GM12864 (cell line): ENCODE results near the gene DISP3.

ENCODE experiments used
- DNase-seq: peaks from one replicate; pipeline ENCODE4 v3.0.0-alpha.2; 2011; ENCODE audit warnings: low read depth
- H3K4me3 ChIP-seq: 2 replicates; pipeline ENCODE4 v1.5.1; 2011; ENCODE audit warnings: mild to moderate bottlenecking, low read depth, low read length, control low read depth
- CTCF ChIP-seq: IDR thresholded peaks from 2 replicates; pipeline ENCODE4 v1.5.1; 2011; ENCODE audit warnings: low read depth, mild to moderate bottlenecking, moderate library complexity, low read length, control low read depth, inconsistent platforms; ENCODE audit errors: missing control alignments

DISP3 gene

GRCh38 chr1:11438996-11439395 is 40.0 kb upstream of the DISP3 start:
- no peak overlapping the region for H3K4me3 ChIP-seq
- TF ChIP-seq CTCF: no peak
- no peak for DNase-seq

- no peak overlapping the region for H3K4me3 ChIP-seq
- no peak for DNase-seq
- TF ChIP-seq CTCF: no peak
Measured at GRCh38 chr1:11441211-11441952, 37.6 kb upstream of the DISP3 start.

- no peak for TF ChIP-seq CTCF
- H3K4me3 ChIP-seq: no peak overlapping the region
Measured at GRCh38 chr1:11443043-11443442, 35.9 kb upstream of the DISP3 start.

GRCh38 chr1:11443961-11444658 is 34.8 kb upstream of the DISP3 start:
- no peak for DNase-seq
- no peak overlapping the region for H3K4me3 ChIP-seq
- no peak for TF ChIP-seq CTCF

More at GRCh38 chr1:11443043-11443442, 35.9 kb upstream of the DISP3 start:
- DNase-seq: no peak

GRCh38 chr1:11444907-11445306 is 34.0 kb upstream of the DISP3 start:
- TF ChIP-seq CTCF: no peak
- DNase-seq: no peak
- H3K4me3 ChIP-seq: no peak overlapping the region

- no peak for DNase-seq
- H3K4me3 ChIP-seq: no peak overlapping the region
- TF ChIP-seq CTCF: no peak
Measured at GRCh38 chr1:11447903-11448302, 31.1 kb upstream of the DISP3 start.
